ENCODE results near the gene TADA3.
A peak's percentile ranks its signal among the peaks of the same experiment; 100 is the strongest.

The TADA3 gene

GRCh38 chr3:9782770-9783169 is 9.5 kb downstream of the TADA3 start:
- Histone ChIP-seq H3K27me3 (ENCODE audit: control insufficient read depth, insufficient read depth, low read length) (no peaks in the 10 kb centered on the region), H3K4me3 (ENCODE audit: low read depth, low read length) (no peak overlapping the region), H3K36me3 (ENCODE audit: control insufficient read depth, insufficient read depth, low read length) (peaks cover 68% of the 10 kb centered on the region), H3K27ac (ENCODE audit: low read depth, low read length) (no peak overlapping the region), H3K9me3 (ENCODE audit: control insufficient read depth, insufficient read depth, low read length) (no peaks in the 10 kb centered on the region), H3K4me1 (ENCODE audit: control insufficient read depth, insufficient read depth, low read length) (no peaks in the 10 kb centered on the region; the same call in 1 of the 2 replicates), H3K9ac (ENCODE audit: low read depth, low read length) (no peak overlapping the region)

- Histone ChIP-seq H3K4me3 (ENCODE audit: low read depth, low read length) (no peak overlapping the region), H3K36me3 (ENCODE audit: control insufficient read depth, insufficient read depth, low read length) (peaks cover 64% of the 10 kb centered on the region), H3K27ac (ENCODE audit: low read depth, low read length) (no peak overlapping the region)
These were observed 10.2 kb downstream of the TADA3 start for GRCh38 chr3:9781978-9782603.

GRCh38 chr3:9781551-9781950 is 10.7 kb downstream of the TADA3 start:
- no peak overlapping the region for H3K4me3 ChIP-seq (ENCODE audit: low read depth, low read length)
- H3K27me3 ChIP-seq (ENCODE audit: control insufficient read depth, insufficient read depth, low read length): no peaks in the 10 kb centered on the region
- no peaks in the 10 kb centered on the region; the same call in 1 of the 2 replicates for H3K4me1 ChIP-seq (ENCODE audit: control insufficient read depth, insufficient read depth, low read length)
- peaks cover 58% of the 10 kb centered on the region for H3K36me3 ChIP-seq (ENCODE audit: control insufficient read depth, insufficient read depth, low read length)
- H3K9ac ChIP-seq (ENCODE audit: low read depth, low read length): no peak overlapping the region
- H3K9me3 ChIP-seq (ENCODE audit: control insufficient read depth, insufficient read depth, low read length): no peaks in the 10 kb centered on the region
- no peak overlapping the region for H3K27ac ChIP-seq (ENCODE audit: low read depth, low read length)

More at GRCh38 chr3:9781978-9782603, 10.2 kb downstream of the TADA3 start:
- H3K9me3 ChIP-seq (ENCODE audit: control insufficient read depth, insufficient read depth, low read length): no peaks in the 10 kb centered on the region
- H3K4me1 ChIP-seq (ENCODE audit: control insufficient read depth, insufficient read depth, low read length): no peaks in the 10 kb centered on the region; the same call in 1 of the 2 replicates
- H3K9ac ChIP-seq (ENCODE audit: low read depth, low read length): no peak overlapping the region
- H3K27me3 ChIP-seq (ENCODE audit: control insufficient read depth, insufficient read depth, low read length): no peaks in the 10 kb centered on the region

- peaks cover 53% of the 10 kb centered on the region for H3K36me3 ChIP-seq (ENCODE audit: control insufficient read depth, insufficient read depth, low read length)
- H3K9ac ChIP-seq (ENCODE audit: low read depth, low read length): no peak overlapping the region
These were observed 11.4 kb downstream of the TADA3 start for GRCh38 chr3:9780910-9781309.

GRCh38 chr3:9780458-9780812 is 11.8 kb downstream of the TADA3 start:
- no peaks in the 10 kb centered on the region for H3K9me3 ChIP-seq (ENCODE audit: control insufficient read depth, insufficient read depth, low read length)
- no peaks in the 10 kb centered on the region for H3K27me3 ChIP-seq (ENCODE audit: control insufficient read depth, insufficient read depth, low read length)
- no peaks in the 10 kb centered on the region; the same call in 1 of the 2 replicates for H3K4me1 ChIP-seq (ENCODE audit: control insufficient read depth, insufficient read depth, low read length)
- no peak overlapping the region for H3K9ac ChIP-seq (ENCODE audit: low read depth, low read length)
- H3K36me3 ChIP-seq (ENCODE audit: control insufficient read depth, insufficient read depth, low read length): peaks cover 49% of the 10 kb centered on the region
- H3K4me3 ChIP-seq (ENCODE audit: low read depth, low read length): no peak overlapping the region
- H3K27ac ChIP-seq (ENCODE audit: low read depth, low read length): no peak overlapping the region

More at GRCh38 chr3:9780910-9781309, 11.4 kb downstream of the TADA3 start:
- no peaks in the 10 kb centered on the region for H3K27me3 ChIP-seq (ENCODE audit: control insufficient read depth, insufficient read depth, low read length)
- no peak overlapping the region for H3K27ac ChIP-seq (ENCODE audit: low read depth, low read length)
- no peak overlapping the region for H3K4me3 ChIP-seq (ENCODE audit: low read depth, low read length)
- H3K4me1 ChIP-seq (ENCODE audit: control insufficient read depth, insufficient read depth, low read length): no peaks in the 10 kb centered on the region; the same call in 1 of the 2 replicates
- no peaks in the 10 kb centered on the region for H3K9me3 ChIP-seq (ENCODE audit: control insufficient read depth, insufficient read depth, low read length)

- Histone ChIP-seq H3K4me3 (ENCODE audit: low read depth, low read length) (no peak overlapping the region), H3K36me3 (ENCODE audit: control insufficient read depth, insufficient read depth, low read length) (peaks cover 44% of the 10 kb centered on the region), H3K27ac (ENCODE audit: low read depth, low read length) (no peak overlapping the region), H3K4me1 (ENCODE audit: control insufficient read depth, insufficient read depth, low read length) (no peaks in the 10 kb centered on the region; the same call in 1 of the 2 replicates), H3K9me3 (ENCODE audit: control insufficient read depth, insufficient read depth, low read length) (no peaks in the 10 kb centered on the region), H3K27me3 (ENCODE audit: control insufficient read depth, insufficient read depth, low read length) (no peaks in the 10 kb centered on the region), H3K9ac (ENCODE audit: low read depth, low read length) (no peak overlapping the region)
These were observed 12.4 kb downstream of the TADA3 start for GRCh38 chr3:9779721-9780457.

- Histone ChIP-seq H3K27ac (ENCODE audit: low read depth, low read length) (no peak overlapping the region), H3K9me3 (ENCODE audit: control insufficient read depth, insufficient read depth, low read length) (no peaks in the 10 kb centered on the region), H3K9ac (ENCODE audit: low read depth, low read length) (no peak overlapping the region), H3K27me3 (ENCODE audit: control insufficient read depth, insufficient read depth, low read length) (no peaks in the 10 kb centered on the region), H3K4me1 (ENCODE audit: control insufficient read depth, insufficient read depth, low read length) (no peaks in the 10 kb centered on the region; the same call in 1 of the 2 replicates), H3K36me3 (ENCODE audit: control insufficient read depth, insufficient read depth, low read length) (peaks cover 36% of the 10 kb centered on the region), H3K4me3 (ENCODE audit: low read depth, low read length) (no peak overlapping the region)
These were observed 13.1 kb downstream of the TADA3 start for GRCh38 chr3:9779075-9779593.

- Histone ChIP-seq H3K9me3 (ENCODE audit: control insufficient read depth, insufficient read depth, low read length) (no peaks in the 10 kb centered on the region), H3K9ac (ENCODE audit: low read depth, low read length) (no peak overlapping the region), H3K27me3 (ENCODE audit: control insufficient read depth, insufficient read depth, low read length) (no peaks in the 10 kb centered on the region), H3K4me3 (ENCODE audit: low read depth, low read length) (no peak overlapping the region), H3K27ac (ENCODE audit: low read depth, low read length) (peak overlapping the region; percentile 50), H3K36me3 (ENCODE audit: control insufficient read depth, insufficient read depth, low read length) (peaks cover 30% of the 10 kb centered on the region), H3K4me1 (ENCODE audit: control insufficient read depth, insufficient read depth, low read length) (no peaks in the 10 kb centered on the region; the same call in 1 of the 2 replicates)
These were observed 13.9 kb downstream of the TADA3 start for GRCh38 chr3:9778143-9779074.

GRCh38 chr3:9777694-9778021 is 14.6 kb downstream of the TADA3 start:
- Histone ChIP-seq H3K9ac (ENCODE audit: low read depth, low read length) (no peak overlapping the region), H3K27ac (ENCODE audit: low read depth, low read length) (peak overlapping the region; percentile 50), H3K4me1 (ENCODE audit: control insufficient read depth, insufficient read depth, low read length) (no peaks in the 10 kb centered on the region; the same call in 1 of the 2 replicates), H3K4me3 (ENCODE audit: low read depth, low read length) (no peak overlapping the region), H3K27me3 (ENCODE audit: control insufficient read depth, insufficient read depth, low read length) (0 out of 2 replicates have a peak, but pooled peaks cover under 1% of the 10 kb centered on the region), H3K36me3 (ENCODE audit: control insufficient read depth, insufficient read depth, low read length) (peaks cover 23% of the 10 kb centered on the region), H3K9me3 (ENCODE audit: control insufficient read depth, insufficient read depth, low read length) (no peaks in the 10 kb centered on the region)

GRCh38 chr3:9776896-9777693 is 15.2 kb downstream of the TADA3 start:
- Histone ChIP-seq H3K4me3 (ENCODE audit: low read depth, low read length) (no peak overlapping the region), H3K9ac (ENCODE audit: low read depth, low read length) (no peak overlapping the region), H3K9me3 (ENCODE audit: control insufficient read depth, insufficient read depth, low read length) (no peaks in the 10 kb centered on the region), H3K27me3 (ENCODE audit: control insufficient read depth, insufficient read depth, low read length) (peaks cover 6% of the 10 kb centered on the region), H3K4me1 (ENCODE audit: control insufficient read depth, insufficient read depth, low read length) (no peaks in the 10 kb centered on the region; the same call in 1 of the 2 replicates), H3K27ac (ENCODE audit: low read depth, low read length) (no peak overlapping the region), H3K36me3 (ENCODE audit: control insufficient read depth, insufficient read depth, low read length) (peaks cover 17% of the 10 kb centered on the region; the same call in 1 of the 2 replicates)

Data from HUES48 (cell line).